Measurements from ENCODE around the gene SLC38A3.

Gene SLC38A3

DNA sequence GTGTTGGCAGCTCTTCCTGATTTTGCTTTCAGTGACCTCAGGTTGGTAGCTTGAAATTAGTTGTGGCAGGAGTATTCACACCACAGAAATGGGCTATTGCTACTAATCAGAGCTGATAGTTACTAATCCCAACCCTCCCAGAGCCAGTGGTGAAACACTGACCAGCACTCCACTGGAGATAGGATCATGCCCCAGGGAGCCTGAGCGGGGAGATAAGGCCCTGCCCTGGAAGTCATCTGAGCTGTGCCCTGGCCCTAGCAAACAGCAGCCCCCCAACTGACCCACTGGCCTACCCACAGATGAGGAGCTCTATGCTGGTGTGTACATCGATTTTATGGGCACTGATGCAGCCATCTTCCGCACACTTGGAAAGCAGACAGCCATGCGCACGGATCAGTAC, 23.1 kb upstream of the SLC38A3 start:
- Histone ChIP-seq H3K27ac (replicated peaks) (no peak overlapping the region), H3K27me3 (ENCODE audit: insufficient read depth, poor library complexity, severe bottlenecking) (no peaks in the 10 kb centered on the region), H3K4me3 (replicated peaks; ENCODE audit: insufficient read depth, low read length) (no peak overlapping the region)
- TF ChIP-seq POLR2AphosphoS5 (IDR thresholded peaks at IDR 0.05; ENCODE audit: low read depth) (no peak), GABPA (IDR thresholded peaks at IDR 0.05; ENCODE audit: low read depth) (no peak), SPI1 (IDR thresholded peaks at IDR 0.05; ENCODE audit: borderline replicate concordance, low read depth) (no peak)
- TF ChIP-seq, protein P1, sequence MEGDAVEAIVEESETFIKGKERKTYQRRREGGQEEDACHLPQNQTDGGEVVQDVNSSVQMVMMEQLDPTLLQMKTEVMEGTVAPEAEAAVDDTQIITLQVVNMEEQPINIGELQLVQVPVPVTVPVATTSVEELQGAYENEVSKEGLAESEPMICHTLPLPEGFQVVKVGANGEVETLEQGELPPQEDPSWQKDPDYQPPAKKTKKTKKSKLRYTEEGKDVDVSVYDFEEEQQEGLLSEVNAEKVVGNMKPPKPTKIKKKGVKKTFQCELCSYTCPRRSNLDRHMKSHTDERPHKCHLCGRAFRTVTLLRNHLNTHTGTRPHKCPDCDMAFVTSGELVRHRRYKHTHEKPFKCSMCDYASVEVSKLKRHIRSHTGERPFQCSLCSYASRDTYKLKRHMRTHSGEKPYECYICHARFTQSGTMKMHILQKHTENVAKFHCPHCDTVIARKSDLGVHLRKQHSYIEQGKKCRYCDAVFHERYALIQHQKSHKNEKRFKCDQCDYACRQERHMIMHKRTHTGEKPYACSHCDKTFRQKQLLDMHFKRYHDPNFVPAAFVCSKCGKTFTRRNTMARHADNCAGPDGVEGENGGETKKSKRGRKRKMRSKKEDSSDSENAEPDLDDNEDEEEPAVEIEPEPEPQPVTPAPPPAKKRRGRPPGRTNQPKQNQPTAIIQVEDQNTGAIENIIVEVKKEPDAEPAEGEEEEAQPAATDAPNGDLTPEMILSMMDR (IDR thresholded peaks at IDR 0.05; ENCODE audit: insufficient read depth, low read length), result no peak
- TF ChIP-seq, protein P2, sequence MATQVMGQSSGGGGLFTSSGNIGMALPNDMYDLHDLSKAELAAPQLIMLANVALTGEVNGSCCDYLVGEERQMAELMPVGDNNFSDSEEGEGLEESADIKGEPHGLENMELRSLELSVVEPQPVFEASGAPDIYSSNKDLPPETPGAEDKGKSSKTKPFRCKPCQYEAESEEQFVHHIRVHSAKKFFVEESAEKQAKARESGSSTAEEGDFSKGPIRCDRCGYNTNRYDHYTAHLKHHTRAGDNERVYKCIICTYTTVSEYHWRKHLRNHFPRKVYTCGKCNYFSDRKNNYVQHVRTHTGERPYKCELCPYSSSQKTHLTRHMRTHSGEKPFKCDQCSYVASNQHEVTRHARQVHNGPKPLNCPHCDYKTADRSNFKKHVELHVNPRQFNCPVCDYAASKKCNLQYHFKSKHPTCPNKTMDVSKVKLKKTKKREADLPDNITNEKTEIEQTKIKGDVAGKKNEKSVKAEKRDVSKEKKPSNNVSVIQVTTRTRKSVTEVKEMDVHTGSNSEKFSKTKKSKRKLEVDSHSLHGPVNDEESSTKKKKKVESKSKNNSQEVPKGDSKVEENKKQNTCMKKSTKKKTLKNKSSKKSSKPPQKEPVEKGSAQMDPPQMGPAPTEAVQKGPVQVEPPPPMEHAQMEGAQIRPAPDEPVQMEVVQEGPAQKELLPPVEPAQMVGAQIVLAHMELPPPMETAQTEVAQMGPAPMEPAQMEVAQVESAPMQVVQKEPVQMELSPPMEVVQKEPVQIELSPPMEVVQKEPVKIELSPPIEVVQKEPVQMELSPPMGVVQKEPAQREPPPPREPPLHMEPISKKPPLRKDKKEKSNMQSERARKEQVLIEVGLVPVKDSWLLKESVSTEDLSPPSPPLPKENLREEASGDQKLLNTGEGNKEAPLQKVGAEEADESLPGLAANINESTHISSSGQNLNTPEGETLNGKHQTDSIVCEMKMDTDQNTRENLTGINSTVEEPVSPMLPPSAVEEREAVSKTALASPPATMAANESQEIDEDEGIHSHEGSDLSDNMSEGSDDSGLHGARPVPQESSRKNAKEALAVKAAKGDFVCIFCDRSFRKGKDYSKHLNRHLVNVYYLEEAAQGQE (IDR thresholded peaks at IDR 0.05; ENCODE audit: insufficient replicate concordance, low read depth), result no peak
- no peak for DNase-seq (ENCODE audit: low read depth in 1 of 2, low spot score in 1 of 2)

DNA sequence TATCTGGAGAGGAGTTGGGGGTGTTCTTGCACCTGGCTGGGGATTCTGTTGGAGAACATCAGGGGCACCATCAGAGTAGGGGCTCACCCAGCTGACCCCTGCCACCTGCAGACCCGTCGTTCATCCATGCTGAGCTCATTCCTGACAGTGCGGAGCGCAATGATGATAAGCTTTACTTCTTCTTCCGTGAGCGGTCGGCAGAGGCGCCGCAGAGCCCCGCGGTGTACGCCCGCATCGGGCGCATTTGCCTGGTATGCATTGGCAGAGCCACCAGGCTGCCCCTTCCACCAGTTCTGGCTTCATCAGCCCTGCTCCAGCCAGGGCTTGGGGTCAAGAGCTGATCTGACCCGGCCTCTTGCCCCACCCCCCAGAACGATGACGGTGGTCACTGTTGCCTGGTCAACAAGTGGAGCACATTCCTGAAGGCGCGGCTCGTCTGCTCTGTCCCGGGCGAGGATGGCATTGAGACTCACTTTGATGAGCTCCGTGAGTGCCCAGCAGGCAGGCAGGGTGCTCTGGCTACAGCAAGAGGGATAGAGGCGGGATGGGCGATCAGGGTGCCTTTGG, 22.5 kb upstream of the SLC38A3 start:
- H3K27ac ChIP-seq (replicated peaks), result no peak overlapping the region
- no peak overlapping the region for H3K4me3 ChIP-seq (replicated peaks; ENCODE audit: insufficient read depth, low read length)
- TF ChIP-seq, protein P2 (IDR thresholded peaks at IDR 0.05; ENCODE audit: insufficient replicate concordance, low read depth), result no peak
- TF ChIP-seq GABPA (IDR thresholded peaks at IDR 0.05; ENCODE audit: low read depth) (no peak), POLR2AphosphoS5 (IDR thresholded peaks at IDR 0.05; ENCODE audit: low read depth) (no peak), SPI1 (IDR thresholded peaks at IDR 0.05; ENCODE audit: borderline replicate concordance, low read depth) (no peak)
- TF ChIP-seq, protein P1 (IDR thresholded peaks at IDR 0.05; ENCODE audit: insufficient read depth, low read length), result no peak
- no peaks in the 10 kb centered on the region for H3K27me3 ChIP-seq (ENCODE audit: insufficient read depth, poor library complexity, severe bottlenecking)
- no peak for DNase-seq (ENCODE audit: low read depth in 1 of 2, low spot score in 1 of 2)

DNA sequence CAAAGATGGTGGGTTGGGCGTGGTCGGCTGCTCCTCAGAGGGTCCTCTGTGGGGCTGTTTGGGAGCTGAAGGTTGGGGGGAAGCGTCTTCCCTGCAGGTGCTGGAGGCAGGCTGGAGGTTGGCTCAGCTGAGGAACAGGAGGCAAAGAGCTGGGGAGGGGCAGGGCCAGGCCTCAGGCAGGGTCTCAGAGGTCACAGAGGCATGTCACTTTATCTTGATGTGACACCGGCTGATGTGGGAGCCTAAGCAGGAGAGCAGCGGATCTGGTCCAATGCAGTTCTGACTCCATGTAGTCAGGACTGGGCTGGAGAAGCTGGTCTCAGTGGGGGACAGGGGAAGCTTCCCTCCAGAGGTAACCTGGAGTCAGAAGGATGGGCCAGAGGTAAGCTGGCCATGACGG, 21.3 kb upstream of the SLC38A3 start:
- H3K4me3 ChIP-seq (replicated peaks; ENCODE audit: insufficient read depth, low read length), result no peak overlapping the region
- TF ChIP-seq POLR2AphosphoS5 (IDR thresholded peaks at IDR 0.05; ENCODE audit: low read depth) (no peak), SPI1 (IDR thresholded peaks at IDR 0.05; ENCODE audit: borderline replicate concordance, low read depth) (no peak), GABPA (IDR thresholded peaks at IDR 0.05; ENCODE audit: low read depth) (no peak)
- TF ChIP-seq, protein P1 (IDR thresholded peaks at IDR 0.05; ENCODE audit: insufficient read depth, low read length), result no peak
- TF ChIP-seq, protein P2 (IDR thresholded peaks at IDR 0.05; ENCODE audit: insufficient replicate concordance, low read depth), result no peak
- H3K27me3 ChIP-seq (ENCODE audit: insufficient read depth, poor library complexity, severe bottlenecking), result no peaks in the 10 kb centered on the region
- H3K27ac ChIP-seq (replicated peaks), result no peak overlapping the region
- no peak for DNase-seq (ENCODE audit: low read depth in 1 of 2, low spot score in 1 of 2)

All from HL-60 (cell line).